ACC112 (cell line): ENCODE results near the gene NFILZ.

Experiments
- H2AFZ ChIP-seq: fragments of 200-600 bp; sonication (generic); one replicate; pipeline ENCODE4 v1.6.0; 2017; ENCODE audit warnings: antibody characterized with exemption, low read length; ENCODE audit not compliant: unreplicated experiment
- H3K27ac ChIP-seq: fragments of 200-600 bp; sonication (generic); 2 replicates; pipeline ENCODE4 v1.5.1; 2014; ENCODE audit warnings: low read depth, mild to moderate bottlenecking, antibody characterized with exemption, low read length, moderate library complexity
- H3K27me3 ChIP-seq: fragments of 200-600 bp; sonication (generic); 2 replicates; pipeline ENCODE4 v1.6.1; 2014; ENCODE audit warnings: mild to moderate bottlenecking, antibody characterized with exemption, low read length, moderate library complexity, mixed read lengths; ENCODE audit not compliant: insufficient read depth
- H3K36me3 ChIP-seq: fragments of 200-600 bp; sonication (generic); 2 replicates; pipeline ENCODE4 v1.6.1; 2016; ENCODE audit warnings: mild to moderate bottlenecking, antibody characterized with exemption, low read length, moderate library complexity, mixed read lengths; ENCODE audit not compliant: insufficient read depth
- H3K4me1 ChIP-seq: fragments of 200-600 bp; sonication (generic); one replicate; pipeline ENCODE4 v1.6.1; 2016; ENCODE audit warnings: low read length, mixed read lengths; ENCODE audit not compliant: insufficient read depth, unreplicated experiment, control insufficient read depth
- H3K4me3 ChIP-seq: fragments of 200-600 bp; sonication (generic); 2 replicates; pipeline ENCODE4 v1.5.1; 2014; ENCODE audit warnings: mild to moderate bottlenecking, low read depth, low read length
- H3K79me2 ChIP-seq: fragments of 200-600 bp; sonication (generic); one replicate; pipeline ENCODE4 v1.6.0; 2016; ENCODE audit warnings: low read length; ENCODE audit not compliant: control insufficient read depth, unreplicated experiment, insufficient read depth

NFILZ gene

GRCh38 chr19:8629996-8630683 is at the start of gene NFILZ:
NFILZ (plus strand) TSS chr19:8630633; CDS start chr19:8676766, 46,133 bp downstream.
- Histone ChIP-seq H3K27me3 (no peaks in the 10 kb centered on the region), H3K36me3 (no peaks in the 10 kb centered on the region), H3K4me1 (no peaks in the 10 kb centered on the region), H3K79me2 (no peaks in the 10 kb centered on the region), H3K4me3 (no peak within 1 kb of the TSS), H2AFZ (no peak within 1 kb of the TSS), H3K27ac (no peak within 1 kb of the TSS)

GRCh38 chr19:8580710-8581281 is 49.6 kb upstream of the NFILZ start:
- Histone ChIP-seq H3K27me3 (no peaks in the 10 kb centered on the region), H3K27ac (no peak overlapping the region), H3K79me2 (no peaks in the 10 kb centered on the region), H3K4me3 (no peak overlapping the region), H2AFZ (no peak overlapping the region), H3K4me1 (peaks cover 3% of the 10 kb centered on the region), H3K36me3 (no peaks in the 10 kb centered on the region)

GRCh38 chr19:8584965-8585893 is 45.2 kb upstream of the NFILZ start:
- no peaks in the 10 kb centered on the region for H3K4me1 ChIP-seq
- H3K36me3 ChIP-seq: no peaks in the 10 kb centered on the region
- no peak overlapping the region for H2AFZ ChIP-seq
- H3K4me3 ChIP-seq: no peak overlapping the region
- no peaks in the 10 kb centered on the region for H3K79me2 ChIP-seq
- H3K27me3 ChIP-seq: no peaks in the 10 kb centered on the region
- H3K27ac ChIP-seq: no peak overlapping the region

GRCh38 chr19:8585894-8586750 is 44.3 kb upstream of the NFILZ start:
- Histone ChIP-seq H3K36me3 (no peaks in the 10 kb centered on the region), H3K27ac (no peak overlapping the region), H3K27me3 (no peaks in the 10 kb centered on the region), H3K79me2 (no peaks in the 10 kb centered on the region), H3K4me3 (no peak overlapping the region), H2AFZ (no peak overlapping the region), H3K4me1 (no peaks in the 10 kb centered on the region)

DNA sequence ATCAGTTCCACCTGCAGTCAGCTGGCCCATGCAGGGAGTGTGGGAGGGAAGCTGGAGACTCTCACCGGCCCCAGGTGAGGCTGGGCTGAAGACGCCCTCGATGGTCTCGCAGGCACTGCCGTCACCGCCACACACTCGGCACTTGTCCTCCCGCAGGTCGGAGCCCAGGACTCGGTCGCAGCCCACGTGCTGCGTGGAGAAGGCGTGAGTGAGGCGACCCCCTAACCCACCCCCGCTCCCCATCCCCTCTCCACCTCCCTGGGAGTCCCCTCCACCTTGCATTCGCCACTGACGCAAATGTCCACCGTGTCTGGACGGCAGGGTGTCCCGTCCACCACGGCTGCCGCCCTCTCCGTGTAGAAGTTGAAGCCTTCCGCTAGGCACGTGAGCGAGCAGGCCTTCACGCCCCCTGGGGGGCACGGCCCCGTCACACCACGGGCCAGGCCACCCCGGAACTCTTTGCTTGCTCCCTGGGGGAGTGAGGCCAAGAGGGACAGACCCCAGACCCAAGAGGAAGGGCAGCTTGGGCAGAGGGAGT is 41.2 kb upstream of the NFILZ start:
- H2AFZ ChIP-seq: no peak overlapping the region
- H3K4me1 ChIP-seq: no peaks in the 10 kb centered on the region
- no peak overlapping the region for H3K27ac ChIP-seq
- H3K4me3 ChIP-seq: no peak overlapping the region
- H3K36me3 ChIP-seq: no peaks in the 10 kb centered on the region
- peaks cover 6% of the 10 kb centered on the region; the same call in 1 of the 2 replicates for H3K27me3 ChIP-seq
- H3K79me2 ChIP-seq: no peaks in the 10 kb centered on the region

DNA sequence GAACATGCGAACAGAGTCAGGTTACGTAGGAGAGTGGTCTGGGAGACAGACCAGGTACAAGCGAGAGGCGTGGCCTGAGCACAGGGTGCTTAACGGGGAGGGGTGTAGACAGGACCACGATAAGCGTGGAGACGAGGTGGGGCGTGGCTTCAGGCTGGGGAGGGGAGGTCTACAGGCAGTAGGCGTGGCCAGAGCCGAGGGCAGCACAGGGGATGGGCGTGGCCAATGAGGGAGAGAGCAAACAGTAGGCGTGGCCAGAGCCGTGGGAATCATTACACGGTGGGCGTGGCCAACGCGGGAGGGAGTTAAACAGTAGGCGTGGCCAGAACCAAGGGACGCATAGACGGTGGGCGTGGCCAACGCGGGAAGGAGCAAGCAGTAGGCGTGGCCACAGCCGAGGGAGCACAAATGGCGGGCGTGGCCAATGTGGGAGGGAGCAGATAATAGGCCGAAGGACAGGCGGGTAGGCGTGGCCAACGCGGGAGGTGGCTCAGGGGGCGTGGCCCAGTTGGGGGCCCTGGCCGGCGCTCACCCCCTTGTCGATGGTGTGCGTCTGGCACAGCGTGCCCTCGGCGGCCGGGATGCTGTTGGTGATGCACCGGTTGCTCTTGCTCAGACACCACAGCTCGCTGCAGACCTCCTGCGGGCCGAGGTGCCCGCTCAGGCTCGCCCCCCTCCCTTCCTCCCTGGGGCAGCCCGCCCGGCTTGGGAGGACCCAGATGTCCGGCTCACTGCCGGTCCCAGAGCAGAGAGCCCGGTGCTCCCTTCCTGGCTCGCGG is 38.0 kb upstream of the NFILZ start:
- no peaks in the 10 kb centered on the region for H3K79me2 ChIP-seq
- H3K27ac ChIP-seq: no peak overlapping the region
- peaks cover 6% of the 10 kb centered on the region; the same call in 1 of the 2 replicates for H3K27me3 ChIP-seq
- H3K36me3 ChIP-seq: no peaks in the 10 kb centered on the region
- H2AFZ ChIP-seq: peak overlapping the region; percentile 25
- H3K4me3 ChIP-seq: peak overlapping the region; percentile 70
- no peaks in the 10 kb centered on the region for H3K4me1 ChIP-seq

- H2AFZ ChIP-seq: no peak overlapping the region
- peaks cover 6% of the 10 kb centered on the region; the same call in 1 of the 2 replicates for H3K27me3 ChIP-seq
- H3K79me2 ChIP-seq: no peaks in the 10 kb centered on the region
- H3K27ac ChIP-seq: no peak overlapping the region
- H3K4me1 ChIP-seq: no peaks in the 10 kb centered on the region
- no peak overlapping the region for H3K4me3 ChIP-seq
- H3K36me3 ChIP-seq: no peaks in the 10 kb centered on the region
Measured at GRCh38 chr19:8593931-8594330, 36.5 kb upstream of the NFILZ start.

DNA sequence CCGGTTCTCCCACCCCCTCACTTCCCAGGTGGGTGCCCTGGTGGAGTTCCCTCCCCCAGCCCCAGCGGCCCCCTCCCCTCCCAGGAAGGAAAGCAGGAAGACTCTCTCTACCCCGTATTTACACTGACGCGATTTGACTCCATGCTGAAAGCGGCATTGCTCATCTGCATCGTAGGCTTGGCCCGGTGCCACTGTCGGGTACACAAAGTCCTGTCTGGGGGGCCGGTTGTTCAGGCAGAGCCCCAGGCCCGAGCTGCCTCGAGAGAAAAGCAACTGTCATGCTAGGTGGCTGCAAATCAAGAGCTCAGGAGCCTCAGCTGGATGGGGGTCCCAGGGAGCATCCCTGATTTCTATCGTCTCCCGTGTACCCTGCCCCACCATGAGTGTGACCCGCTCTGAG is 34.8 kb upstream of the NFILZ start:
- Histone ChIP-seq H3K27me3 (peaks cover 6% of the 10 kb centered on the region; the same call in 1 of the 2 replicates), H3K4me1 (no peaks in the 10 kb centered on the region), H3K79me2 (no peaks in the 10 kb centered on the region), H3K36me3 (no peaks in the 10 kb centered on the region), H3K4me3 (no peak overlapping the region), H2AFZ (no peak overlapping the region), H3K27ac (no peak overlapping the region)

DNA sequence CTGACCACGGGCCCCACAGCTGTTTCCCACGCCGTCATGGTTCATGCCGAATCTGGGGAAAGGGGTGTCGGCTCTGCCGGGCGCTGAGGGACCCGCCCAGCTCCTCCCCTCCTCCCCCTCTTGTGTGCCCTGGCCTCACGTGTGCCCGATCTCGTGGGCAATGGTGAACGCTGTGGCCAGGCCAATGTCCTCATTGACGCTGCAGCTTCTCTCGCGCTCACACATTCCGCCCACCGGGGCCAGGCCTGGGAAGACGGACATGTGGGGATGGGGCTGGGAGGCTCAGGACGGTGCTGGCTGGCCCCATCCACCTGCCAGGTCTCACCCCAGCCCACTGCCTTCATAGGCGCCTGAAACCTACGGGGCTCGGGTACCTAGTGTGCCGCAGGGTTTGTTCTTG is 34.3 kb upstream of the NFILZ start:
- Histone ChIP-seq H3K36me3 (no peaks in the 10 kb centered on the region), H3K27me3 (peaks cover 6% of the 10 kb centered on the region; the same call in 1 of the 2 replicates), H3K27ac (no peak overlapping the region), H2AFZ (no peak overlapping the region), H3K4me3 (no peak overlapping the region), H3K79me2 (no peaks in the 10 kb centered on the region), H3K4me1 (no peaks in the 10 kb centered on the region)
